ENCODE measurements around the gene SLX4IP.

Gene SLX4IP

GRCh38 chr20:10429443-10429981 is 5.6 kb upstream of the SLX4IP start:
- DNase-seq: no peak

DNA sequence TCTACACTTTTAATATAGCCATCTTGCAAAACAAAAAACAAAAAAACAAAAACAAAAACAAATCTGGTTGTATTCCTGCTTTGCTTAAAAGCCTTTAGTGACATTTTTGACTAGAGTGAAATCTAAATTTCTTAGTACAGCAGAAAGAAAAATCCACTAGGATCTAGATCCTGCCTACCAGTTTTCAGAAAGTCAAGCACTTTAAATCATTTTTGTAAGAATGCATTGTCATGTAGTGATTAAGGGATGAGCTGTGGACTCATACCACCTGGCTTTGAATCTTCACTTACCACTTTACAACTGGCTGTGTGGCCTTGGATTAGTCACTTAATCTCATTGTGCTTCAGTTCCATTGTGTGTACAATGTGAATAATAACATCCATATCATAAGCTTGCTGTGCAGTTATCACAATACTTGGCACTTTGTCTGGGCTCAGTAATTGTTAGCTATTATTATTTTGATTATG is 5.1 kb upstream of the SLX4IP start:
- DNase-seq: no peak

GRCh38 chr20:10430704-10431103 is 4.4 kb upstream of the SLX4IP start:
- DNase-seq: no peak

DNA sequence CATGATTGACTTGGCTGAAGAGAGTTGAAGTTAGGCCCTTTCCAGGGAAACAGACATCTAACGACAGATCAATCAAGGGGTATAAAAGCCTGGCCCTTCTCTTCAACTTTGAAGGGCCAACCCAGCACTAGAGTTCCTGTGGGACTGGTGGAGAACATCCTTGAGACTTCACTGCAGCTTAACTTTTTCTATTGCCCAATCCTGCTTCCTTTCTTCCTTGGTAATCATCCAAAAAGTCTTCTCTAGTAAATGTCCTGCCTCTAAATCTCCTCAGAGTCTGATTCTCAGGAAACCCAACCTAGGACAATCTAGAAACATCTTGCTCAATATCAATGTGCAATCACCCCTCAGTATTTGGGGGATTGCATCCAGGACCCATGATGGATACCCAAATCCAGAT is 3.0 kb upstream of the SLX4IP start:
- no peak for DNase-seq

DNA sequence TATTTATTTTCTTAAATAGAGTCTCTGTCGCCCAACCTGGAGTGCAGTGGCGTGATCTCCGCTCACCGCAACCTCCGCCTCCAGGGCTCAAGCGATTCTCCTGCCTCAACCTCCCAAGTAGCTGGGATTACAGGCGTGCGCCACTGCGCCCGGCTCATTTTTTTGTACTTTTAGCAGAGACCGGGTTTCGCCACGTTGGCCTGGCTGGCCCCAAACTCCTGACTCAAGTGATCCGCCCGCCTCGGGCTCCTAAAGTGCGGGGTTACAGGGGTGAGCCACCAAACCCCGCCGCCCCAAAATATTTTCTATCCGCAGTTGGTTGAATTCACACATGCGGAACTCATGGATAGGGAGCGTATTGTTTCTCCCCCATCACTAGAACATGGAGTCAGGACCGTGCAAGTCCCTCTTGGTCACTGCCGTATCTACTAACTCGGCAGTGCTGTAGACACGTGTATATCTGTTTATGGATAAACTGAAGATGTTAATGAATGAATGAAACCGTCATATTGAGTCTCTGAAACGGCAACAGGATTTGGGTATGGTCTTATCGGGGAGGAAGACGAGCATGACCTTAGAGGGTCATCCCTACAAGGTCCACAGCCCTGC is 2.0 kb upstream of the SLX4IP start:
- DNase-seq: peak; percentile 52

- DNase-seq: peak; percentile 90
These were observed 1.3 kb upstream of the SLX4IP start, which contains the start of gene MKKS for GRCh38 chr20:10433623-10434466. TSS of gene MKKS (minus strand) at chr20:10434222. CDS start at chr20:10413514, 20,708 bp downstream.

GRCh38 chr20:10434467-10434831 is 656 bp upstream of the SLX4IP start:
- peak; percentile 98 for DNase-seq

- no peak for DNase-seq
These were observed 1.1 kb downstream of the SLX4IP start for GRCh38 chr20:10436053-10436699.

- no peak for DNase-seq
These were observed 3.1 kb downstream of the SLX4IP start for GRCh38 chr20:10438217-10438616.

DNA sequence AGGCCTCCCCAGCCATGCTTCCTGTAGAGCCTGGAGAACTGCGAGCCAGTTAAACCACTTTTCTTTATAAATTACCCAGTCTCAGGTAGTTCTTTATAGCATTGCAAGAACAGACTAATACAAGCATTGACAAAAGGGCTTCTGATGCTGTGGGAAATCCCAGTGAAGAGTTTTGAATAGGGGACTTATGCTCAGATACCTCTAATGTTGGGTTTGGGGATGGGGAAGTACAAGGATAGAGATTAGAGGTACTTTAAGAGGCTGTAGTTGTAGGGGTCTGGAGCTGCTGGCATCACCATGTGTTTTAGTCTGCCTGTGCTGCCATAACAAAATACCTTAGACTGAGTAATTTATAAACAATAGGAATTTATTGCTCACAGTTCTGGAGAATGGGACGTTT is 8.8 kb downstream of the SLX4IP start:
- DNase-seq: no peak

GRCh38 chr20:10445758-10446157 is 10.7 kb downstream of the SLX4IP start:
- no peak for DNase-seq

DNA sequence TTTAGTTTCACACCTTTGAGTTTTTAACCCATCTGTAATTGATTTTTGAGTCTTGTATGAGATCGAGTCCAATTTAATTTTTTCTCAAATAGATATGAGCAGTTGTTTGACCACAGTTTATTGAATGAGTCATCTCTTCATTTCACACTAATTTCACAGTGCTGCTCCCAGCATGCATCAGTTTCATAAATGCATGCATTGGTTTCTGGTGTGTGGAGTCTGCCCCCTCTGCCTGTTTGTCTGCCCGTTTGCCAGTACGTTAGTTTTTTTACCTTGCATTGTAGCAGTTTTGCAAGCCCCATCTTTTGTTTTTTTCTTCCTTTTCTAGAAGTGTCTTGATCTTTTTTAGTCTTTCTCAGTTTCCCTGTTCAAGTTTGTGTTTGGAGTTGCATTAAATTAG is 11.9 kb downstream of the SLX4IP start:
- DNase-seq: peak; percentile 40

DNA sequence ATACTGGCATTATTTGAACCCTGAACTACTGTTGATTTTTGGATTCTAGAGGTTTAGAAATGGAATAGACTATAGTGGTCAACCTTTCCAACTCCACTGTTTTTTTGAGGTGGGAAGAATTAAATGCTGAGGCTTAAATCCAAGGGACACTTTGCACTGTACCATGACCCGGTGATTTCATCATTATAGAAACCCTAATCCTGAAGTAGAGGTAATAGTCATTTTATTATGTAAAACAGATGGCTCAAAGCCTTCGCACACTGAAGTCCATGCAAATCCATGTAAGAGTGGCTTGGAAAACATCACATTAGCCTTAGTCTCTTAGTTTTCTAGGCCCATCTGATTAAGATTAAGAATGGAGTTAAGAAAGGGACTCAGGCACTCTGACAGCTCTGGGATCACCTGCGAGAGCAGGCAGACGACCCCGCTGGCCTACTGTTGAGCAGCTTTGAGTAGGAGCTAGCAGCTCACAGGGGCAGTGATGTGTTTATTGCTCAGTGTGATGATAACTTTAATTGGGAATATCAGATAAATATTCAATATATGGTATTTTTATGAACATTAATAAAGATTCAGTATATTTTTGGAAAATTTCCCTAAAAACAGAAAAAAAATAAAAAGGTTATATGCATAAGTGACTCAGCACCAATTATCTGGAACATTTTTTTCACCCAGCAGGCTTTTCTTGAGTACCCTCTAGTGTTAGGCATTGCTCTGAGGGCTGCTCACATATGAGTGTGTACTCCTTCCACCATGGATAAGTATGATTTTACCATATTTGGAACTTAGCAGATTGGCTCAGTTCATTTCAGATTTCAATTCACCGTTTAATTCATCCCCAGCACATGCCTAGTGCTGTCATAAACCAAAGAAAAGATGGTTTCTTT is 13.4 kb downstream of the SLX4IP start:
- DNase-seq: no peak

GRCh38 chr20:10449270-10449669 is 14.2 kb downstream of the SLX4IP start:
- DNase-seq: no peak

DNA sequence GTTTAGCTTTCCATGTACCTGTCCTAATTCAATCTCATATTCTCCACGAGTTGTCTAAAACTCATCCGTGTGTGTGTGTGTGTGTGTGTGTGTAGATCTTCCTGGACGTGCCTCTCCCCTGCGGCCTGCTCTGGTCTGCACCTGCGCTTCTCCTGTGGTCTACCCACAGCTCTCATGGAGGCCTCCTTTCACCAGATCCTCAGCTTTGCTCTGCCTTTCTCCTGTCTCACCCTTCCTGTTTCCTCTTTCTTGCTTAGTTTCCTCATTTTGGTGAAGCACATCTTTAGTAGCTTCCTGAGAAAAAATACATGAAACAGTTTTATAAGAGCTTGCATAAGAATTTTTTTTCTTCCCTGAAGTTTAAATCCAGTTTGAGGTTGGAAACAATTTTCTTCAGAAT is 18.1 kb downstream of the SLX4IP start:
- no peak for DNase-seq

DNA sequence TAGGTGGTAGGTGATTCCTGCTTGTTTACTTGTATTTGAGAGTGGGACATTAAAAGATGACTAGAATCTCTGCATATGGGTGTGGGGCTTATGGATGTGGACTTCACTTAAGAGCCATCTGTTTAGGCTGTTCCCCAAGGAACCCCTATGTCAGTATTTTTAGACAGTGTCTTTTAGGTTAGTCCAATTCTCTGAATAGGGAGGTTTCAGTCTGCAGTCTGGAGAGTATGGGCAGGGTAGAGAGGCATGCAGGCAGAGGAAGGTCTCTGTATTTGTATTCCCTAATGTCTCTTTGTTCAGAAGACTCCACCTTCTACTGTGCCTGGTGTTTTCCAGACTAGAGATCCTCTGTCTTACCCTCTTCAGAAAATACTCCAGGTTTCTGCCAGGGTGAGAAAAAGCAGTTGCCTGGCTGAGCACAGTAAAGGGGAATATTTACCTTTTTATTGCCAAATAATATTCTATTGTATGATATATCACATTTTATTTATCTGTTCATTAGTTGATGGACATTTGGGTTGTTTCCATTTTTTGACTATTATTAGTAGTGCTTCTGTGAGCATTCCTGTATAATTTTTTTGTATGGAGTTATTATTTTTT is 19.1 kb downstream of the SLX4IP start:
- no peak for DNase-seq

DNA sequence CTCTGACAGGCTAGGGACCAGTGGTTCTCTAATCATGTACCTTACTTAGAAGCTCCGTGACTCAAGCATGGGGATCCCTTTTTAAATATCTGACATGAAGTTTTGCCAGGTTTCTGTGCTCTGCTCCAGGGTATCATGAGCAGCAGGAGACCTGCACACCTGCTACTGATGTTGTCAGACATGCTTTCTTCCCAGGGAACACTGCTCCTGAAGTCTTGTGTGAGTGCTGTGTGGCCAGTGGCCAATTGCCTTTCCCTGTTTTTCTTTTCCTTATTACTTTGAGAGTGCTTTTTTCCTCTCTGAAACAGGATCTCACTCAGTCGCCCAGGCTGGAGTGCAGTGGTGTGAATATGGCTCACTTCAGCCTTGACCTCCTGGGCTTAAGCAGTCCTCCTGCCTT is 26.4 kb downstream of the SLX4IP start:
- DNase-seq: no peak

DNA sequence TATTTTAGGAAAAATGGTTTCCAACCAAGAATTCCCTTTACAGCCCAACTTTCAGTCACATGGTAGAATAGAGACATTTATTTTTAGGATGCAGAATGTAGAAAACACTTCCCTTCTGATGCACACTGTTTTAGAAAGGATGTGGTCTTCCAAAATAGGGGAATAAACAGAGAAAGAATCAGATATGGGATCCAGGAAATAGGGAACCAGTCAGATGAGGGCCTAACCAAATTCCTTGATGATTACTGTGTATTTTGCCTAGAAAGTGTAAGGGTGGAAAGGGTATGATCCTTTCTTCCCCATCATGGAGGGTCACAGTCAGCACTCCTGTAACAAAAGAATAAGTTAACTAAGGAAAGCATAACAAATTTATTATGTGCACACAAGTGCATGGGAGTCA is 27.4 kb downstream of the SLX4IP start:
- no peak for DNase-seq

GRCh38 chr20:10463622-10464021 is 28.5 kb downstream of the SLX4IP start:
- no peak for DNase-seq

- DNase-seq: no peak
These were observed 30.0 kb downstream of the SLX4IP start for GRCh38 chr20:10465135-10465534.

DNA sequence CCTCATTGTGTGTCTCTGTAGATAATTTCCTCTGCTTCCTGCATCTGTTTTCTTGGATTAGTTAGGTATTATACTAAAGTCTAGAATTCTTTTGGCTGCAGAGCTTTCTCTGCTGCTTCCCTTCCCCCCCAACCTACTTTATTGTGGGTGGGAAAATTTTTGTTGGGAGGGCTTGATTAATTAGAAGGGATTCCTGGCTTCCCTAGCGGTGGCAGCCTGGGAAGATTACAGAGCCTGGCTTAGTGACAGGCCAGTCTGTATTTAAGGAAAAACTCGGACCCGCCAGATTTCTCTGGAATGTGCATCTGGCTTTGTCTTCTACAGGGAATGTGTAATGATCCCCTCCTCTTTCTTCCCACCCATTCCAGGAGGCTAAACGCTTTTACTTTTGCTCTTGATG is 31.2 kb downstream of the SLX4IP start:
- no peak for DNase-seq

DNA sequence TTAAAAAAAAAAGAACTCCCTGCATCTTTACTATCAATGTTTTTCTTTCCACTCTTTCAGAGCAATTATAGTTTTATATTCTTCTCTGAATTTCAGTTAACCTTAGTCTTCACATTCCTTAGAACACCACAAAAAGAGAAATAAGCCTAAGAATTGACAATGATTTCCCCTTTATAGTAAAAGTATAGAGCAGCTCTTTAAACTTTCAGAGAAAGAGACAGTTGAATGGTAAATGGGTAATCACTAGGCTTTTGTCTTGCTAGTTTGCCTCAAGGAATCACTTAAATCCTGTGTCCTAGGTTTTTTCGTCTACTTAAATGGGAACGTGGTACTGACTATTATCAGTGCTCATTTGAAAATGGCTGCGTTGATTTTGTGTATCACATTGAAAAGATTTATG is 31.8 kb downstream of the SLX4IP start:
- DNase-seq: no peak
